Breast epithelium (tissue), 4 donors: ENCODE data around the gene THBS1. TPM values are rescaled to one million over a fixed set of nuclear protein-coding genes. Genes with fewer than 3 reads are reported as not detected.

ENCODE experiments used
- DNase-seq, 2 donors: peaks; one replicate each; pipeline ENCODE4 v3.0.0-alpha.2; 2019; ENCODE audit warnings: low spot score in 2 of 2
- H3K27ac ChIP-seq, 2 donors: fragments of 200-600 bp; sonication (generic) in 1 of 2; one replicate each; pipeline ENCODE4 v1.5.1; 2016 to 2019; ENCODE audit warnings: mild to moderate bottlenecking in 1 of 2
- H3K27me3 ChIP-seq, 2 donors: fragments of 200-600 bp; sonication (generic) in 1 of 2; one replicate each; pipeline versions ENCODE4 v1.5.1 to v1.6.0; 2017 to 2019; ENCODE audit warnings: control low read depth in 1 of 2, mild to moderate bottlenecking in 1 of 2
- H3K36me3 ChIP-seq: fragments of 200-600 bp; one replicate; pipeline ENCODE4 v1.5.1; 2019
- H3K4me1 ChIP-seq, 2 donors: fragments of 200-600 bp; sonication (generic); one replicate each; pipeline ENCODE4 v1.5.1; 2016 to 2019; ENCODE audit warnings: control low read depth in 1 of 2
- H3K4me3 ChIP-seq, 3 donors: fragments of 200-600 bp; sonication (generic); 1 replicate in 2 of 3; 2 replicates in 1 of 3; pipeline ENCODE4 v1.5.1; 2016 to 2019; ENCODE audit warnings: mild to moderate bottlenecking in 3 of 3, moderate library complexity in 2 of 3
- H3K9me3 ChIP-seq, 2 donors: fragments of 200-600 bp; sonication (generic) in 1 of 2; one replicate each; pipeline ENCODE4 v1.5.1; 2016 to 2019; ENCODE audit warnings: control low read depth in 1 of 2
- CTCF ChIP-seq, 3 donors: fragments of 450-650 bp; IDR thresholded peaks; one replicate each; pipeline ENCODE4 v1.5.1; 2016 to 2017; ENCODE audit warnings: antibody characterized with exemption in 3 of 3, mild to moderate bottlenecking in 3 of 3, moderate library complexity in 3 of 3
- POLR2A ChIP-seq: fragments of 450-650 bp; IDR thresholded peaks from one replicate; pipeline ENCODE4 v1.6.1; 2016; ENCODE audit warnings: antibody characterized with exemption, mild to moderate bottlenecking, moderate library complexity
- POLR2AphosphoS5 ChIP-seq, 3 donors: sonication (generic); formaldehyde crosslinking; IDR thresholded peaks; one replicate each; pipeline ENCODE4 v1.6.1; 2017; ENCODE audit warnings: antibody characterized with exemption in 3 of 3
- intact Hi-C: fragments of 100-400 bp; cut with DNase I; formaldehyde crosslinking; loops from one replicate; pipeline ENCODE4 v1.15.1; 2023; ENCODE audit warnings: low total_unique reads
- total RNA-seq, 3 donors: library from RNA; depleted of rRNA; stranded (reverse); fragments of >200 nt; gene quantifications; one replicate each; pipeline ENCODE4 v1.1.0, GENCODE V29; 2016

The THBS1 gene
- total RNA-seq, 3 donors from 2014 or later = 106 to 623 (median 386) TPM

GRCh38 chr15:39573287-39573686, 7.6 kb upstream of the THBS1 start:
- H3K27ac ChIP-seq = no peak overlapping the region
- intact Hi-C loops = no loop called here
- TF ChIP-seq CTCF (IDR thresholded peaks at IDR 0.05) = no peak
- no peak for TF ChIP-seq POLR2A
- TF ChIP-seq POLR2AphosphoS5 (IDR thresholded peaks at IDR 0.05) = no peak

GRCh38 chr15:39573844-39574243, 7.0 kb upstream of the THBS1 start:
- Histone ChIP-seq H3K27me3 (no peaks in the 10 kb centered on the region), H3K9me3 (no peaks in the 10 kb centered on the region), H3K4me3 (no peak overlapping the region), H3K27ac (no peak overlapping the region), H3K36me3 (no peaks in the 10 kb centered on the region), H3K4me1 (no peaks in the 10 kb centered on the region)
- DNase-seq = no peak
- intact Hi-C loops = no loop called here
- TF ChIP-seq POLR2AphosphoS5 (IDR thresholded peaks at IDR 0.05) = no peak
- TF ChIP-seq CTCF (IDR thresholded peaks at IDR 0.05) = no peak
- no peak for TF ChIP-seq POLR2A

More at GRCh38 chr15:39573287-39573686, 7.6 kb upstream of the THBS1 start:
- no peaks in the 10 kb centered on the region for H3K4me1 ChIP-seq
- H3K36me3 ChIP-seq = no peaks in the 10 kb centered on the region
- H3K27me3 ChIP-seq = no peaks in the 10 kb centered on the region
- H3K9me3 ChIP-seq = no peaks in the 10 kb centered on the region
- no peak for DNase-seq
- H3K4me3 ChIP-seq = no peak overlapping the region

GRCh38 chr15:39574427-39574826, 6.5 kb upstream of the THBS1 start:
- Histone ChIP-seq H3K27ac (no peak overlapping the region), H3K9me3 (no peaks in the 10 kb centered on the region), H3K4me1 (no peaks in the 10 kb centered on the region), H3K27me3 (no peaks in the 10 kb centered on the region), H3K36me3 (no peaks in the 10 kb centered on the region), H3K4me3 (no peak overlapping the region)
- intact Hi-C loops = no loop called here
- no peak for TF ChIP-seq CTCF (IDR thresholded peaks at IDR 0.05)
- TF ChIP-seq POLR2A = no peak
- no peak for TF ChIP-seq POLR2AphosphoS5 (IDR thresholded peaks at IDR 0.05)
- no peak for DNase-seq

GRCh38 chr15:39575180-39575579, 5.7 kb upstream of the THBS1 start:
- H3K27me3 ChIP-seq = no peaks in the 10 kb centered on the region
- no peak for DNase-seq
- TF ChIP-seq POLR2A (no peak), POLR2AphosphoS5 (IDR thresholded peaks at IDR 0.05) (no peak), CTCF (IDR thresholded peaks at IDR 0.05) (no peak)
- H3K9me3 ChIP-seq = no peaks in the 10 kb centered on the region
- H3K4me3 ChIP-seq = no peak overlapping the region
- intact Hi-C loops = no loop called here
- no peak overlapping the region for H3K27ac ChIP-seq
- H3K4me1 ChIP-seq = no peaks in the 10 kb centered on the region
- no peaks in the 10 kb centered on the region for H3K36me3 ChIP-seq

GRCh38 chr15:39578851-39579486, 1.9 kb upstream of the THBS1 start:
- Histone ChIP-seq H3K9me3 (no peaks in the 10 kb centered on the region), H3K27me3 (no peaks in the 10 kb centered on the region), H3K36me3 (no peaks in the 10 kb centered on the region), H3K4me1 (peaks cover 0 to 3% of the 10 kb centered on the region in 2 donors), H3K27ac (peak overlapping the region; percentile 96), H3K4me3 (peak overlapping the region; percentile 55 to 88 (median 71))
- peak in 1 of 3 donors; percentile 18 for TF ChIP-seq CTCF (IDR thresholded peaks at IDR 0.05)
- TF ChIP-seq POLR2AphosphoS5 (IDR thresholded peaks at IDR 0.05) = no peak
- intact Hi-C loops = no loop called here
- DNase-seq = no peak
